H4 (cell line): ENCODE results near the gene LCN2. TPM values are rescaled to one million over a fixed set of nuclear protein-coding genes. Genes with fewer than 3 reads are reported as not detected.
A peak's percentile ranks its signal among the peaks of the same experiment; 100 is the strongest.
"Not testable (repeated sequence)": the region's sequence is repeated elsewhere in the genome, so short reads cannot be mapped to it uniquely, and the experiment has no call there.

Experiments
- DNase-seq: peaks from one replicate; pipeline ENCODE4 v3.0.0-alpha.2; 2015; ENCODE audit warnings: low spot score
- total RNA-seq: library from RNA; depleted of rRNA; stranded (reverse); fragments of >200 nt; shearing (Covaris generic); gene quantifications from 2 replicates; pipeline ENCODE4 v1.2.3, GENCODE V29; 2014

LCN2 gene
- total RNA-seq, 1 experiment from 2014 or later: 0.19 TPM

DNA sequence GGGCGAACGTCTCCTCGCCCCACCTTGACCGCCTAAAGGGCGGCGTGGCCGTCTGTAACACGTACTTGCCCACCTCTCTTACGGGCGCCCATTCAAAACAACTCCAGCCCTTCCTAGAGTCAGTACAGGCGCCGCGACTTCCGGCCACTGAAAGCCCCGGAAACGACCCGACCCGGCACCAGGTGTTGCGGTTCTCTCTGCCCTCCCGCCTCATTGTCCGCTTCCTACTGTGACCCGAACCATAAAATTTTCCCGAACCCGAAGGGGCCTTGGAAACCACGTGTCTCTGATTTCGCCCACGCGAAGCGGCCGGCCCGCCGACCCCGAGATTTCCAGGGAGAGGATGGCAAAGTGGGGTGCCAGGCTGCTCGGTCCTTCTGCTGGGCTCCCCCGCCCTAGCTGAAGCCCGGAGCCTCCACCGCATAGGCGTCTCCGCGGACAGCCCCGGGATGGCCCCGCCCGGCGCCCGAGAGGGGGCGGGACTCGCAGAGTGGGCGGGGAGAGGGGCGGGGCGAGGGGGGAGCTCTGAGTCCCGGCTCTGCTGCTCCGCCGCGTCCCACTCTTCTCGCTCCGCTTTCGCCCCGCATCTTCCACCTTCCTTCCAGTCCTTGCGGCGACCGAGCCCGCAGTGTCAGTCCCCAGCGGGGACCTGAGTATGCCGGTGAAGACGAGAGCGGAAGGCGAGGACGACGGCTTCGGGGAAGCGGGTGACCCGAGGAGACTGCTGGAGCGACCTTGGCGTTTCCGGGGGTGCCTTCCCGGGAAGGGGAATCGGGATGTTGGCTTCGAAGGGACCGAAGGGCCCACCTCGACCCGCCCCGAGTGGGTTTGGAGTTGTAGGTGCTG, 21.0 kb upstream of the LCN2 start:
- DNase-seq: peak; percentile 84

DNA sequence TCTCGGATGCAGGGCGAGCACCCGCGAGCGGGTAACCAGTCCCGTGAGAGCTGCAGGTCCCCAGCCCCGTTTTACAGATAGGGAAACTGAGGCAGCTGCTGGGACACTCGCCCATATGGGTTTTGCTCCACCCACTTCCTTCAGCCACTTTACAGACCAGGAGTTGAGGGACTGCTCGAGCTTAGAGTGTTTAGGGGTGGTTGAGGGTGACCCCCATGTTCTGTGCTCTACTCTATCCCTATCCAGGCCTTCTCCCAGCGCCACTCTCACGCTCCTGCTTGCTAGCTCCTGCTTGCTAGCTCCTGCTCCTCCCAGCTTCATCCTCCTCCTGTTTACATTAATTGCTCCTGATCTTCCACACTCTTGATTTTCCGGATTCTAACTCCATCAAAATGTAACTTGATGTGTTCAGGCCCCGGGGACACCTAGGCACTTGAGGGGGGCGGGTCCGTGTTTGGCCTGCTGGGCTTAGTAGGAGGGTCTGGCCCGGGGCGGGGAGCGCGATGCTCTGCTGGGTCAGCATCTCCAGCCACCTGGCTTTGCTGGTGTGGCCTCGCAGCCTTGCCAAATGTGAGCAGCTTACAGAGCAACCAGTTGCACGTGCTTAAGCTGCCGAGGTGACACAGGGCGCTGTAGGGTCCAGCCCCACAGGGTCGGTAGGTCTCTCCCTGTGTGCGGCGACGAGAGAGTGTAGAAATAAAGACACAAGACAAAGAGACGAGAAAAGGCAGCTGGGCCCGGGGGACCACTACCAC, 20.2 kb upstream of the LCN2 start:
- no peak for DNase-seq

DNA sequence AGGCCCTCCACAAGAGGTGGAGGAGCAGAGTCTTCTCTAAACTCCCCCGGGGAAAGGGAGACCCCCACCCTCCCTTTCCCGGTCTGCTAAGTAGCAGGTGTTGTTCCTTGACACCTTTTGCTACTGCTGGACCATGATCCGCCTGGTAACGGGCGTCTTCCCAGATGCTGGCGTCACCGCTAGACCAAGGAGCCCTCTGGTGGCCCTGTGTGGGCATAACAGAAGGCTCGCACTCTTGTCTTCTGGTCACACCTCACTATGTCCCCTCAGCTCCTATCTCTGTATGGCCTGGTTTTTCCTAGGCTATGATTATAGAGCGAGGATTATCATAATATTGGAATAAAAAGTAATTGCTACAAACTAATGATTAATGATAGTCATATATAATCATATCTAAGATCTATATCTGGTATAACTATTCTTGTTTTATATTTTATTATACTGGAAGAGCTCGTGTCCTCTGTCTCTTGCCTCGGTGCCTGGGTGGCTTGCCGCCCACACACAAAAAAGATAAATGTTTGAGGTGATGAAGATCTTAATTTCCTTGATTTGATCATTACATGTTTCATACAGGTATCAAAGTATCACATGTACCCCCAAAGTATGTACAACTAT, 19.2 kb upstream of the LCN2 start:
- not testable (repeated sequence) for DNase-seq

- DNase-seq: not testable (repeated sequence)
These were observed 18.6 kb upstream of the LCN2 start for GRCh38 chr9:128130651-128131050.

DNA sequence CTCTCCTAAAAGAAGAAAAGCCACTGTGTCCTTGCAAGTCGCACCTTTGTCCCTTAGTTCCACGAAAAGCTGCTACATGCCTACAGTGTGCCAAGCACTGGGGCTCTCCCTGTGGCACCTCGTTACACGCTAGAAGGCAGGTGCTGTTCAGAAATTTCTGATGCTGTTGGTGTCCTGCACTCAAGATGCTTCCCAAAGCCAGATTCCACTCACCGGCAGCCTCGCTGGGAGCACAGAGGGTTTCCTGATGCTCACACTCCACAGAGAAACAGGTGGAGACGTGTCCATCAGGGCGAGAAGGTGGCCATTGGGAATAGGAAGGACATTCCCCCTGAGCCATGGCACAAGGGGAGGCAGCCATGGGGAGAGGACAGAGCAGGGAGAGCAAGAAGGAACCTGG, 17.9 kb upstream of the LCN2 start:
- DNase-seq: not testable (repeated sequence)

GRCh38 chr9:128132139-128132538, 17.1 kb upstream of the LCN2 start:
- DNase-seq: not testable (repeated sequence)

DNA sequence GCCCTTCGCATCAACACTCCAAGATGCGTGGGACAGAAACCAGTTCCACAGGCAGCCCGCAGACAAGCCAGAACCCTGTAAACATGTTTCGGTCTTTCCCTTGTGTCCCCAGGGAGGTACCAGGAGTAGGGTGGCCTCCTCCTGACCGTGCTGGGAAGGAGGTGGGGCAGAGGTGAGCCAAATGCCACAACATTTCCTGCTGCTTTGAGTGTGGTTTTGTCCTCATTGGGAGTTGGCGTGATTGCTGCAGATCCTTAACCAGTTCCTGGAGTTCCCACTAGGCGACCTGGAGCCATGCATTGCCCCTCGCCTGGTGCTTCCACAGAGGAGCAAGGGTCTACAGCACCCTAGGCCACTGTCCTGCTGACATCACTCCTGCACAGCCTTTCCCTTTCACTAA, 13.7 kb upstream of the LCN2 start:
- DNase-seq: not testable (repeated sequence)

- no peak for DNase-seq
These were observed 12.1 kb upstream of the LCN2 start for GRCh38 chr9:128136816-128137793.

DNA sequence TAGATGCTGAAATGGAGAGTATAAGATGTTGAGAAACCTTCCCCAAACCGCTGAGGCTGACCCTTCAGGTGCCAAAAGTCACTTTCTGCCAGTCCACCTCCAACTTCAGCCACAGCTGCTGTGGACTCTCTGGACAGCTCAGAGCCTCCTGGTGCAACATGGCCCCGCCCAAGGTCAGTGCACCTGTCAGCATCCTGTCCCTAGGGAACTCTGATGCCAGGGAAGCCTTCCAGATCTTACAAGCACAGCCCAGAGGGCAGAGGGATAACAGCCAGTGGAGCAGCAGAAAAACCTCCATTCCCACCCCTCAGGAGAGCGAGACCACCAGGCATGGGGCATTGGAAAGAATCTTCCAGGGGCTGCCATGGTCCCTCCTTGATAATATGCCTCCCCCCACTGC, 11.3 kb upstream of the LCN2 start:
- DNase-seq: no peak

DNA sequence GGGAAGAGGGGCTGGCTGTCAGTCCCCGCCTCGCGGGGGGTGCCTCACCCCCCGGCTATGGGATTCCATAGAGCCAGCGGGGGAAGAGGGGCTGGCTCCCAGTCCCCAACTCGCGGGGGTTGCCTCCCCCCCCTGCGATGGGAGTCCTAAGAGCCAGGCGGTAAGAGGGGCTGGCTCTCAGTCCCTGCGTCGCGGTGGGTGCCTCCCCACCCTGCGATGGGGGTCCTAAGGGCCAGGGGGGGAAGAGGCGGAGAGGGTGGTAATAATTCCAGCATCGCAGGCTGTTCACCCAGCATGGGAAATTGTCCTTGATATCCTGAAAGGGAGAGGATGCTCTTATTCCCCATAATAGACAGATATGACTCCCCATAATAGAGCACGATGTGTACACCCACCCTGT, 9.6 kb upstream of the LCN2 start:
- no peak for DNase-seq

DNA sequence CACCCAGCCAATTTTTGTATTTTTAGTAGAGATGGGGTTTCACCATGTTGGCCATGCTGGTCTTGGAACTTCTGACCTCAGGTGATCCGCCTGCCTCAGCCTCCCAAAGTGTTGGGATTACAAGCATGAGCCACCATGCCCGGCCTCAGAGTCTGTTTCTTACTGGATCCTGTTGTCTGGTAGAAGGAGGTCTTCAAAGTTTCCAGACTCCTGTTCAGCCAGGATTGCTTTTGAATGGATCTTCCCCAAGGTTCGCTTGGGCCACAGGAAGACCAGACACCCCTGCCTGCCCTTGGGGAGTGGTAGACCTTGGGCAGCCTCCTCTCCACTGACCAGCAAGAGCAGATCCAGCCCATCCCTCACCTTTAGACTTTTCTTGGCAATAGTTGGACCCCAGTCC, 7.6 kb upstream of the LCN2 start:
- DNase-seq: no peak

GRCh38 chr9:128142061-128142460, 7.2 kb upstream of the LCN2 start:
- no peak for DNase-seq

GRCh38 chr9:128142596-128142995, 6.7 kb upstream of the LCN2 start:
- no peak for DNase-seq

- no peak for DNase-seq
These were observed 5.6 kb upstream of the LCN2 start for GRCh38 chr9:128143525-128144238.

- no peak for DNase-seq
These were observed 4.7 kb upstream of the LCN2 start for GRCh38 chr9:128144239-128145181.

GRCh38 chr9:128145536-128145935, 3.7 kb upstream of the LCN2 start:
- DNase-seq: no peak

DNA sequence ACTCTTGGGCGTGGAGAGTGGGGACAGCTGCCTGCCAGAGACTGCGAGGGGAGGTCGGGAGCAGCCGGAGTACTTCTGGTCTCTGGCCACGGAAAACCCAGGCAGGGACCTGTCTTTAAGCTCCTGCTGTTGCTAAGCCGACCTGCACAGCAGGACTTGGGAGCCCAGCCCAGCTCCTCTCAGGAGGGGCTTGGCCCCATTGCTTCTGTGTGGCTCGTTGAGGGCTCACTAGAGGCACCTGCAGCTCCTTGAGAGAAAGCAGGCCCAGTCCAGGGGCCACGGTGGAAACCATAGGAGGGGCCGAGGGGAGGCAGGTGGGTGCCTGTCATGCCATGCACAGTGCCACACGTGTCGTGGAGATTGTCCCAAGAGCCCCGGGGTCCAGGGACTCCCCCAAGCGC, 3.3 kb upstream of the LCN2 start:
- no peak for DNase-seq

DNA sequence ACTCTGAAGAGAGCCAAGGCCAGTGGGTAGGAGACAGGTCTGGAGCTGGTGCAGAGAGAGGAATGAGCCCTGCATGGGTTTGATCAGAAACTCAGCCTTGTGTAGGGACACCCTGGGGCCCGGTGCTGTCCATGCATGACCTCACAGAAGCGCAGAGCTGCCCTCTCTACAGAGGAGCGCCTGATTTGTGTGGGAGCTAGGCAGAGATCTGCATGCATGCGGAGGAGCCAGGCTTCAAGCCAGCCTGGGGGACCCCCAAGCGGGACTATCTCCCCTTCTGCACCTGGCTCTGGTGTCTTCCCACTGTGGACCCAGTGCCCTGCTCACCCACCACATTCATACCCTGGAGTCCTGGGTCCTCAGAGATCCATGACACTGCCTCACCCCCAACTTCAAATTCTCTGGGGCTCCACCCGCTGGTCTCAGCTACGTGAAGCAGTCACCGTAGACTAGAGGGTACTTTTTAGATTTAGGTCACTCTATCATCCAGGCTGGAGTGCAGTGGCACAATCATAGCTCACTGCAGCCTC, 2.6 kb upstream of the LCN2 start:
- no peak for DNase-seq

GRCh38 chr9:128148509-128149000, 698 bp upstream of the LCN2 start:
- no peak for DNase-seq
